ENCODE data around the gene MBP. TPM values are rescaled to one million over a fixed set of nuclear protein-coding genes. Genes with fewer than 3 reads are reported as not detected.

MBP gene
- total and polyA plus RNA-seq, 2 of the 4 experiments (the other 2 are of a cell fraction) = 0.72 to 0.90 TPM

- DNase-seq = no peak
- ChIA-PET POLR2A (ENCODE audit: unreplicated experiment) (no interaction called here), CTCF (no interaction called here)
- peaks cover 25% of the 10 kb centered on the region for H3K27me3 ChIP-seq (ENCODE audit: control insufficient read depth, insufficient read depth, low read length)
- dilution Hi-C loops (cut with HindIII; ENCODE audit: low sequenced_read_pairs, unreplicated experiment) (no loop called here), intact Hi-C loops (cut with micrococcal nuclease) (no loop called here), in situ Hi-C loops (cut with MboI; ENCODE audit: low sequenced_read_pairs) (no loop called here)
- H3K36me3 ChIP-seq (ENCODE audit: control insufficient read depth, insufficient read depth, low read length) = no peaks in the 10 kb centered on the region
- H2BK15ac ChIP-seq (ENCODE audit: low read depth, low read length) = no peak overlapping the region
- no peak overlapping the region; the same call in 1 of the 2 replicates for H3K4me2 ChIP-seq (ENCODE audit: low read depth, low read length)
- H3K18ac ChIP-seq (ENCODE audit: low read depth, low read length) = no peak overlapping the region
- H4K91ac ChIP-seq (ENCODE audit: insufficient read depth, low read depth, low read length) = no peak overlapping the region
- H4K5ac ChIP-seq (ENCODE audit: low read depth, low read length) = no peak overlapping the region
- no peak overlapping the region for H2BK5ac ChIP-seq (ENCODE audit: low read depth, low read length, poor library complexity, severe bottlenecking)
- no peak overlapping the region for H2AK5ac ChIP-seq (ENCODE audit: low read depth, low read length)
- no peak overlapping the region for H2AK9ac ChIP-seq (replicated peaks; ENCODE audit: low read depth, low read length, poor library complexity)
- no peak overlapping the region for H3K14ac ChIP-seq (replicated peaks; ENCODE audit: low read depth, low read length)
- no peak overlapping the region for H3K23ac ChIP-seq (ENCODE audit: low read depth, low read length)
- H3K9me1 ChIP-seq (ENCODE audit: insufficient read depth, low read length) = no peaks in the 10 kb centered on the region
- no peak overlapping the region for H4K8ac ChIP-seq (ENCODE audit: low read depth in 2 of 2, low read length in 2 of 2)
- no peak overlapping the region for H3K4ac ChIP-seq (ENCODE audit: low read depth, low read length)
- H2BK20ac ChIP-seq (ENCODE audit: low read depth, low read length) = no peak overlapping the region
- H3K4me3 ChIP-seq (ENCODE audit: insufficient read depth, low read depth, low read length) = no peak overlapping the region
- H3K56ac ChIP-seq (ENCODE audit: extremely low read depth, insufficient read depth, low read length) = no peak overlapping the region
- ATAC-seq (ENCODE audit: low read depth) = no peak; the same call in 1 of the 2 replicates
- H3K9me3 ChIP-seq (ENCODE audit: control insufficient read depth, insufficient read depth, low read length) = no peaks in the 10 kb centered on the region
- no peak for TF ChIP-seq NFE2L2 (IDR thresholded peaks at IDR 0.05; ENCODE audit: low read depth, low read length)
- no peak for TF ChIP-seq MXI1 (IDR thresholded peaks at IDR 0.05; ENCODE audit: borderline replicate concordance, low read depth, low read length)
- TF ChIP-seq USF2 (IDR thresholded peaks at IDR 0.05; ENCODE audit: low read depth, low read length) = no peak
- no peak for TF ChIP-seq ELK1 (IDR thresholded peaks at IDR 0.05; ENCODE audit: borderline replicate concordance, low read depth, low read length)
- no peak for TF ChIP-seq RAD21 (IDR thresholded peaks at IDR 0.05; ENCODE audit: low read length)
- no peak for TF ChIP-seq BHLHE40 (IDR thresholded peaks at IDR 0.05; ENCODE audit: low read depth, low read length)
- no peak for TF ChIP-seq MAFK (IDR thresholded peaks at IDR 0.05; ENCODE audit: low read depth, low read length)
- no peak for TF ChIP-seq CTCF (conservative IDR thresholded peaks at IDR 0.05; ENCODE audit: low read depth, low read length)
- no peak for TF ChIP-seq RFX5 (IDR thresholded peaks at IDR 0.05; ENCODE audit: low read depth, low read length)
- no peak for TF ChIP-seq FOS (IDR thresholded peaks at IDR 0.05; ENCODE audit: low read depth, low read length)
- no peak for TF ChIP-seq RCOR1 (IDR thresholded peaks at IDR 0.05; ENCODE audit: insufficient replicate concordance, low read length)
- no peak for TF ChIP-seq POLR2A (IDR thresholded peaks at IDR 0.05; ENCODE audit: low read depth, low read length)
- TF ChIP-seq MAZ (IDR thresholded peaks at IDR 0.05; ENCODE audit: borderline replicate concordance, low read depth, low read length) = no peak
- H4K20me1 ChIP-seq (ENCODE audit: insufficient read depth, low read length) = no peaks in the 10 kb centered on the region
- H3K9ac ChIP-seq (ENCODE audit: low read depth, low read length) = no peak overlapping the region
- no peaks in the 10 kb centered on the region for H3K79me1 ChIP-seq (ENCODE audit: low read depth in 1 of 2, low read length in 2 of 2)
- no peak overlapping the region for H2AFZ ChIP-seq (replicated peaks; ENCODE audit: low read length, poor library complexity)
- peaks cover 2% of the 10 kb centered on the region; the same call in 1 of the 2 replicates for H3K4me1 ChIP-seq (ENCODE audit: control insufficient read depth, insufficient read depth, low read length)
- H2BK120ac ChIP-seq (ENCODE audit: low read depth, low read length) = no peak overlapping the region
- H3K27ac ChIP-seq (ENCODE audit: insufficient read depth, low read length) = no peak overlapping the region
- BruUV-seq (replicated peaks) = no TSS peak
- WGBS, 2 experiments (ENCODE audit: extremely low coverage in 2 of 2, insufficient read length in 1 of 2) = no CpG with 5 or more reads among the region's 5 CpGs
Observed at GRCh38 chr18:77167251-77167650, 34.7 kb upstream of the MBP start.

All from IMR-90 (cell line).